H1 (cell line): ENCODE measurements around the gene HLA-DQA2.

ENCODE experiments used
- EP300 ChIP-seq, 2 experiments: IDR thresholded peaks; 1 replicate in 1 of 2; 2 replicates in 1 of 2; pipeline ENCODE4 v1.6.1; 2011 to 2012; ENCODE audit warnings: low read depth in 2 of 2, low read length in 2 of 2, mild to moderate bottlenecking in 2 of 2, borderline replicate concordance in 1 of 2, inconsistent platforms in 1 of 2, moderate library complexity in 1 of 2
- EZH2 ChIP-seq: fragments of 200-600 bp; sonication (generic); IDR thresholded peaks from 2 replicates; pipeline ENCODE4 v1.7.1; 2012; ENCODE audit warnings: low read depth, mild to moderate bottlenecking, moderate library complexity, low read length, inconsistent platforms; ENCODE audit not compliant: severe bottlenecking
- KDM1A ChIP-seq: fragments of 200-600, 300-600 bp; sonication (generic); IDR thresholded peaks from 2 replicates; pipeline ENCODE4 v1.7.1; 2016; ENCODE audit warnings: mild to moderate bottlenecking, low read length, borderline replicate concordance
- POLR2A ChIP-seq, 2 experiments: IDR thresholded peaks; 1 replicate in 1 of 2; 2 replicates in 1 of 2; pipeline ENCODE4 v1.6.1; 2011; ENCODE audit warnings: low read depth in 2 of 2, low read length in 2 of 2, mild to moderate bottlenecking in 2 of 2; ENCODE audit errors: control extremely low read depth in 1 of 2
- POLR2AphosphoS5 ChIP-seq: IDR thresholded peaks from 2 replicates; pipeline ENCODE4 v1.6.1; 2011; ENCODE audit warnings: low read depth, low read length
- RAD21 ChIP-seq, 2 experiments: IDR thresholded peaks in 1 of 2; conservative IDR thresholded peaks in 1 of 2; 2 replicates each; pipeline ENCODE4 v1.6.1; 2011; ENCODE audit warnings: low read depth in 2 of 2, low read length in 2 of 2, improper control_type of control experiment in 1 of 2, inconsistent platforms in 1 of 2, mild to moderate bottlenecking in 1 of 2, moderate library complexity in 1 of 2
- SRF ChIP-seq: IDR thresholded peaks from 2 replicates; pipeline ENCODE4 v1.6.1; 2011; ENCODE audit warnings: mild to moderate bottlenecking, low read depth, low read length, moderate library complexity
- SUZ12 ChIP-seq: fragments of 200-600 bp; sonication (generic); IDR thresholded peaks from 2 replicates; pipeline ENCODE4 v1.6.1; 2012; ENCODE audit warnings: mild to moderate bottlenecking, inconsistent platforms, low read length, moderate library complexity, mixed read lengths
- TF ChIP-seq, protein P1 (sequence below): IDR thresholded peaks from 2 replicates; pipeline ENCODE4 v1.6.1; 2011; ENCODE audit warnings: low read length, improper control_type of control experiment
- TF ChIP-seq, protein P2 (sequence below), 3 experiments: IDR thresholded peaks; 1 replicate in 2 of 3; 2 replicates in 1 of 3; pipeline versions ENCODE4 v1.5.1 to v1.6.1; 2011; ENCODE audit warnings: low read length in 3 of 3, mild to moderate bottlenecking in 3 of 3, inconsistent platforms in 2 of 3, low read depth in 1 of 3, moderate library complexity in 1 of 3; ENCODE audit not compliant: insufficient read depth in 1 of 3; ENCODE audit errors: control extremely low read depth in 1 of 3

DNA sequence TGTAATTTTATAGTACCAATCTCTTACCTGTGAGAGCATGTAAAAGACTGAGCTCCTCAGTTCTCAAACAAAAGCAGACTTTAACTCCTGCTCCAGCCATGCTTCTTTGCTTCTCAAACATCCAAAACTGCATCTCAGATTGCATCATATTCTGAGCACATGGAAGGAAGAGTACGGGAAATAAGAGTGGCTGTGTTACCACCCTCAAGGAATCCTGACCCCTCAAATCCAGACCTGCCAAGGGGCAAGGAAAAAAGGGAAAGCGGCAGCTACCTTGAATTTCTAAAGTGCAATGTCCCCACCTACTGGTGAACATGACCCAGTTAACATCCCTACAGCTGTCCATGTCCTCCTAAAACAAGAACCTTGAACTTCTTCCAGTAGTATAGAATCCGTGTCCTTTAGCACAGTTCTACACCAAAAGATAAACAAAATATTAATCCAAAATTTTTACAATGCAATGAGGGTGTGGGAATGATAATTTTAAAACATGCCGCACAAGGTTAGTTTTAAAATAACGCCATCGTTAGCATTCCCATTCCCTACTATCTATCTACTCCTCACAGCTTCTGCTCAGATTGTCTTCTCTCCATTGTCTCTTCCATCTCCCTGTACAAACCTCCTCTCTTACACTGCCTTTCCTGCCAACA lies 40.7 kb upstream of the HLA-DQA2 start:
- TF ChIP-seq, protein P1, sequence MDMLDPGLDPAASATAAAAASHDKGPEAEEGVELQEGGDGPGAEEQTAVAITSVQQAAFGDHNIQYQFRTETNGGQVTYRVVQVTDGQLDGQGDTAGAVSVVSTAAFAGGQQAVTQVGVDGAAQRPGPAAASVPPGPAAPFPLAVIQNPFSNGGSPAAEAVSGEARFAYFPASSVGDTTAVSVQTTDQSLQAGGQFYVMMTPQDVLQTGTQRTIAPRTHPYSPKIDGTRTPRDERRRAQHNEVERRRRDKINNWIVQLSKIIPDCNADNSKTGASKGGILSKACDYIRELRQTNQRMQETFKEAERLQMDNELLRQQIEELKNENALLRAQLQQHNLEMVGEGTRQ = no peak
- no peak for TF ChIP-seq POLR2A (IDR thresholded peaks at IDR 0.05; ENCODE audit: control extremely low read depth in 1 of 2, low read depth in 2 of 2, low read length in 2 of 2)
- TF ChIP-seq, protein P2, sequence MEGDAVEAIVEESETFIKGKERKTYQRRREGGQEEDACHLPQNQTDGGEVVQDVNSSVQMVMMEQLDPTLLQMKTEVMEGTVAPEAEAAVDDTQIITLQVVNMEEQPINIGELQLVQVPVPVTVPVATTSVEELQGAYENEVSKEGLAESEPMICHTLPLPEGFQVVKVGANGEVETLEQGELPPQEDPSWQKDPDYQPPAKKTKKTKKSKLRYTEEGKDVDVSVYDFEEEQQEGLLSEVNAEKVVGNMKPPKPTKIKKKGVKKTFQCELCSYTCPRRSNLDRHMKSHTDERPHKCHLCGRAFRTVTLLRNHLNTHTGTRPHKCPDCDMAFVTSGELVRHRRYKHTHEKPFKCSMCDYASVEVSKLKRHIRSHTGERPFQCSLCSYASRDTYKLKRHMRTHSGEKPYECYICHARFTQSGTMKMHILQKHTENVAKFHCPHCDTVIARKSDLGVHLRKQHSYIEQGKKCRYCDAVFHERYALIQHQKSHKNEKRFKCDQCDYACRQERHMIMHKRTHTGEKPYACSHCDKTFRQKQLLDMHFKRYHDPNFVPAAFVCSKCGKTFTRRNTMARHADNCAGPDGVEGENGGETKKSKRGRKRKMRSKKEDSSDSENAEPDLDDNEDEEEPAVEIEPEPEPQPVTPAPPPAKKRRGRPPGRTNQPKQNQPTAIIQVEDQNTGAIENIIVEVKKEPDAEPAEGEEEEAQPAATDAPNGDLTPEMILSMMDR (IDR thresholded peaks at IDR 0.05; ENCODE audit: control extremely low read depth in 1 of 3, insufficient read depth in 1 of 3, low read depth in 1 of 3, low read length in 3 of 3) = peak; percentile 13 to 74 (median 69)
- peak; percentile 88 to 89 for TF ChIP-seq RAD21 (IDR thresholded peaks at IDR 0.05 in 1 of 2, conservative IDR thresholded peaks at IDR 0.05 in 1 of 2; ENCODE audit: low read depth in 2 of 2, low read length in 2 of 2)
- no peak for TF ChIP-seq EP300 (IDR thresholded peaks at IDR 0.05; ENCODE audit: borderline replicate concordance in 1 of 2, low read depth in 2 of 2, low read length in 2 of 2)
- TF ChIP-seq KDM1A = no peak
- no peak for TF ChIP-seq SRF
- no peak for TF ChIP-seq SUZ12
- no peak for TF ChIP-seq POLR2AphosphoS5
- no peak for TF ChIP-seq EZH2
